C4-2B (cell line): ENCODE measurements around the gene BCL2L11.

ENCODE experiments used
- CTCF ChIP-seq: fragments of 450-650 bp; conservative IDR thresholded peaks from 2 replicates; pipeline ENCODE4 v1.5.1; 2017; ENCODE audit warnings: mild to moderate bottlenecking
- ZFX ChIP-seq: fragments of 450-650 bp; IDR thresholded peaks from 2 replicates; pipeline ENCODE4 v1.6.1; 2017

- TF ChIP-seq CTCF (no peak), ZFX (no peak)
Measured at GRCh38 chr2:111196435-111196834, 75.7 kb downstream of the BCL2L11 start.
